Measurements from ENCODE around the gene ASAH2.

GRCh38 chr10:50210876-50211275, 40.4 kb downstream of the ASAH2 start:
- TF ChIP-seq CTCF (conservative IDR thresholded peaks at IDR 0.05; ENCODE audit: low read depth, low read length) (no peak), EZH2 (IDR thresholded peaks at IDR 0.05; ENCODE audit: low read length, unreplicated experiment) (no peak)

Measured in PC-3 (cell line).